HG03135 (cell line): ENCODE measurements around the gene C6orf141.

Experiments used
- ATAC-seq: cut with Tn5 transposase; IDR thresholded peaks from one replicate; pipeline ENCODE4 v1.9.1; 2021; ENCODE audit warnings: mild to moderate bottlenecking, moderate library complexity; ENCODE audit not compliant: unreplicated experiment

C6orf141 gene

GRCh38 chr6:49539102-49539501 lies 11.4 kb upstream of the C6orf141 start:
- no peak for ATAC-seq

GRCh38 chr6:49540614-49541013 lies 9.9 kb upstream of the C6orf141 start:
- no peak for ATAC-seq

GRCh38 chr6:49541210-49541724 lies 9.2 kb upstream of the C6orf141 start:
- ATAC-seq: no peak

GRCh38 chr6:49541936-49542335 lies 8.5 kb upstream of the C6orf141 start:
- no peak for ATAC-seq

- no peak for ATAC-seq
Observed at GRCh38 chr6:49543087-49543858, 7.2 kb upstream of the C6orf141 start.

GRCh38 chr6:49546331-49546730 lies 4.1 kb upstream of the C6orf141 start:
- no peak for ATAC-seq

- no peak for ATAC-seq
Observed at GRCh38 chr6:49548613-49549304, 1.7 kb upstream of the C6orf141 start.

- ATAC-seq: no peak
Observed at GRCh38 chr6:49549691-49550491, 577 bp upstream of the C6orf141 start.

- peak; percentile 39 for ATAC-seq
Observed at GRCh38 chr6:49551078-49551865, 804 bp downstream of the C6orf141 start.

GRCh38 chr6:49551866-49552129 lies 1.3 kb downstream of the C6orf141 start:
- ATAC-seq: peak; percentile 58

- ATAC-seq: no peak
Observed at GRCh38 chr6:49552596-49552995, 2.1 kb downstream of the C6orf141 start.

- ATAC-seq: no peak
Observed at GRCh38 chr6:49553384-49553783, 2.9 kb downstream of the C6orf141 start.

GRCh38 chr6:49555951-49556350 lies 5.5 kb downstream of the C6orf141 start:
- ATAC-seq: no peak

- ATAC-seq: no peak
Observed at GRCh38 chr6:49556429-49556837, 6.0 kb downstream of the C6orf141 start.

GRCh38 chr6:49557177-49557576 lies 6.7 kb downstream of the C6orf141 start:
- no peak for ATAC-seq

GRCh38 chr6:49558238-49558637 lies 7.8 kb downstream of the C6orf141 start:
- ATAC-seq: no peak

GRCh38 chr6:49563006-49563886 lies 12.8 kb downstream of the C6orf141 start:
- no peak for ATAC-seq

- no peak for ATAC-seq
Observed at GRCh38 chr6:49564552-49564951, 14.1 kb downstream of the C6orf141 start.

- no peak for ATAC-seq
Observed at GRCh38 chr6:49565261-49565660, 14.8 kb downstream of the C6orf141 start.

GRCh38 chr6:49565855-49566254 lies 15.4 kb downstream of the C6orf141 start:
- ATAC-seq: no peak
